Endodermal cell (in vitro differentiated cells): ENCODE data around the gene LPIN1. TPM values are rescaled to one million over a fixed set of nuclear protein-coding genes. Genes with fewer than 3 reads are reported as not detected.

Source experiments
- DNase-seq: peaks from one replicate; pipeline ENCODE4 v3.0.0-alpha.2; 2017
- H3K27ac ChIP-seq: 2 replicates; pipeline ENCODE4 v1.5.1; 2013; ENCODE audit warnings: mild to moderate bottlenecking, low read depth, low read length, moderate library complexity
- H3K27me3 ChIP-seq: 2 replicates; pipeline ENCODE4 v1.6.1; 2013; ENCODE audit warnings: mild to moderate bottlenecking, low read length, moderate library complexity; ENCODE audit not compliant: insufficient read depth, control insufficient read depth, poor library complexity, severe bottlenecking
- H3K36me3 ChIP-seq: 2 replicates; pipeline ENCODE4 v1.7.0; 2013; ENCODE audit warnings: mild to moderate bottlenecking, low read length, moderate library complexity; ENCODE audit not compliant: control insufficient read depth, insufficient read depth
- H3K4me1 ChIP-seq: one replicate; pipeline ENCODE4 v1.7.0; 2013; ENCODE audit warnings: low read length; ENCODE audit not compliant: control insufficient read depth, insufficient read depth
- H3K4me3 ChIP-seq: 2 replicates; pipeline ENCODE4 v1.5.1; 2013; ENCODE audit warnings: mild to moderate bottlenecking, low read length, moderate library complexity
- H3K9ac ChIP-seq: 2 replicates; pipeline ENCODE4 v1.6.1; 2013; ENCODE audit warnings: mild to moderate bottlenecking, low read length, moderate library complexity; ENCODE audit not compliant: poor library complexity, severe bottlenecking; ENCODE audit errors: extremely low read depth
- H3K9me3 ChIP-seq: 2 replicates; pipeline ENCODE4 v1.6.1; 2013; ENCODE audit warnings: mild to moderate bottlenecking, low read length, moderate library complexity; ENCODE audit not compliant: control insufficient read depth
- H3K27ac Mint-ChIP-seq: 2 replicates; pipeline ENCODE4 v1.8.0; 2020; ENCODE audit warnings: mixed read lengths
- H3K27me3 Mint-ChIP-seq: 2 replicates; pipeline ENCODE4 v1.8.0; 2021; ENCODE audit warnings: mild to moderate bottlenecking, mixed read lengths; ENCODE audit not compliant: insufficient read depth
- H3K36me3 Mint-ChIP-seq: 2 replicates; pipeline ENCODE4 v1.8.0; 2020; ENCODE audit warnings: low read depth, mixed read lengths
- H3K4me1 Mint-ChIP-seq: 2 replicates; pipeline ENCODE4 v1.8.0; 2020; ENCODE audit warnings: mixed read lengths
- H3K4me3 Mint-ChIP-seq: 2 replicates; pipeline ENCODE4 v1.8.0; 2020; ENCODE audit warnings: mild to moderate bottlenecking, moderate library complexity, mixed read lengths
- H3K9me3 Mint-ChIP-seq: 2 replicates; pipeline ENCODE4 v1.8.0; 2020; ENCODE audit warnings: mild to moderate bottlenecking, mixed read lengths
- CTCF ChIP-seq: fragments of 200-600 bp; sonication (generic); conservative IDR thresholded peaks from 2 replicates; pipeline ENCODE4 v1.5.0; 2021; ENCODE audit warnings: antibody characterized with exemption, mild to moderate bottlenecking
- WGBS, 2 experiments: methylation state at CpG; one replicate each; pipeline versions ENCODE4 v1.1.5 to v1.1.7; 2013; ENCODE audit warnings: missing lambda C conversion rate in 2 of 2, mixed read lengths in 1 of 2; ENCODE audit not compliant: insufficient coverage in 1 of 2, insufficient read length in 1 of 2; 5-methylcytosine and 5-hydroxymethylcytosine counted together
- total RNA-seq, 2 donors: library from RNA; stranded (reverse); fragmentation: NEBNext Ultra II Directional in 1 of 2; extraction: Animal tissue kit (Norgen Biotek cat#: 25700) in 1 of 2; gene quantifications; 2 replicates in 1 of 2; 3 replicates in 1 of 2; pipeline ENCODE4 v1.2.1, GENCODE V29; 2021

Gene LPIN1
- total RNA-seq, 2 donors from 2014 or later: 23.9 to 24.3 TPM

GRCh38 chr2:11850082-11850481 is 103.7 kb downstream of the LPIN1 start:
- H3K4me3 ChIP-seq: no peak overlapping the region
- no peaks in the 10 kb centered on the region for H3K4me1 ChIP-seq
- no peaks in the 10 kb centered on the region for H3K36me3 ChIP-seq
- 90 to 95% methylated on average over 17 of the region's 17 CpGs for WGBS, 2 experiments
- no peaks in the 10 kb centered on the region for H3K4me1 Mint-ChIP-seq
- no peak for DNase-seq
- no peak overlapping the region for H3K9ac ChIP-seq
- H3K27me3 Mint-ChIP-seq: peaks cover 7% of the 10 kb centered on the region
- no peak overlapping the region for H3K4me3 Mint-ChIP-seq
- H3K27me3 ChIP-seq: no peaks in the 10 kb centered on the region
- H3K27ac ChIP-seq: no peak overlapping the region
- peaks cover 25% of the 10 kb centered on the region for H3K9me3 ChIP-seq
- no peak overlapping the region for H3K27ac Mint-ChIP-seq
- peaks cover 27% of the 10 kb centered on the region for H3K9me3 Mint-ChIP-seq
- H3K36me3 Mint-ChIP-seq: no peaks in the 10 kb centered on the region
- no peak for TF ChIP-seq CTCF

- no peak for DNase-seq
- no peak overlapping the region for H3K4me3 ChIP-seq
- Mint-ChIP-seq H3K9me3 (peaks cover 38% of the 10 kb centered on the region), H3K4me3 (no peak overlapping the region), H3K4me1 (no peaks in the 10 kb centered on the region), H3K27ac (no peak overlapping the region), H3K36me3 (peaks cover under 1% of the 10 kb centered on the region), H3K27me3 (peaks cover 7% of the 10 kb centered on the region)
- H3K4me1 ChIP-seq: no peaks in the 10 kb centered on the region
- H3K9me3 ChIP-seq: peaks cover 26% of the 10 kb centered on the region
- 85 to 93% methylated on average over 6 to 8 of the region's 8 CpGs for whole genome bisulfite sequencing, 2 experiments
- H3K36me3 ChIP-seq: no peaks in the 10 kb centered on the region
- TF ChIP-seq CTCF: no peak
- no peak overlapping the region for H3K27ac ChIP-seq
- H3K9ac ChIP-seq: no peak overlapping the region
- no peaks in the 10 kb centered on the region for H3K27me3 ChIP-seq
Measured at GRCh38 chr2:11852526-11853196, 106.2 kb downstream of the LPIN1 start.

GRCh38 chr2:11853197-11853588 is 106.8 kb downstream of the LPIN1 start:
- DNase-seq: no peak
- no peaks in the 10 kb centered on the region for H3K4me1 ChIP-seq
- no peak overlapping the region for H3K9ac ChIP-seq
- H3K9me3 ChIP-seq: peaks cover 26% of the 10 kb centered on the region
- no peaks in the 10 kb centered on the region for H3K36me3 ChIP-seq
- peaks cover 4% of the 10 kb centered on the region for H3K36me3 Mint-ChIP-seq
- no peak overlapping the region for H3K4me3 Mint-ChIP-seq
- H3K27me3 Mint-ChIP-seq: peaks cover 9% of the 10 kb centered on the region
- H3K4me3 ChIP-seq: no peak overlapping the region
- H3K27ac ChIP-seq: no peak overlapping the region
- no peaks in the 10 kb centered on the region for H3K27me3 ChIP-seq
- 93 to 100% methylated on average over 1 to 5 of the region's 5 CpGs for WGBS, 2 experiments
- no peaks in the 10 kb centered on the region for H3K4me1 Mint-ChIP-seq
- H3K27ac Mint-ChIP-seq: no peak overlapping the region
- no peak for TF ChIP-seq CTCF
- peaks cover 38% of the 10 kb centered on the region for H3K9me3 Mint-ChIP-seq
